K562 (cell line): ENCODE measurements around the gene DLGAP3. TPM values are rescaled to one million over a fixed set of nuclear protein-coding genes. Genes with fewer than 3 reads are reported as not detected.

Experiments used
- CBX1 ChIP-seq: sonication (generic); IDR thresholded peaks from 2 replicates; pipeline ENCODE4 v1.6.1; 2016; ENCODE audit warnings: antibody characterized with exemption, low read depth, mild to moderate bottlenecking
- CBX3 ChIP-seq, 2 experiments: IDR thresholded peaks; 1 replicate in 1 of 2; 2 replicates in 1 of 2; pipeline ENCODE4 v1.6.1; 2012; ENCODE audit warnings: inconsistent platforms in 2 of 2, low read length in 2 of 2, borderline replicate concordance in 1 of 2, control low read depth in 1 of 2
- HDAC3 ChIP-seq: fragments of 450-650 bp; IDR thresholded peaks from 2 replicates; pipeline ENCODE4 v1.6.1; 2018; ENCODE audit warnings: borderline replicate concordance, mild to moderate bottlenecking, moderate library complexity; ENCODE audit not compliant: partially characterized antibody
- PTBP1 ChIP-seq: fragments of 200-400 bp; formaldehyde crosslinking; IDR thresholded peaks from 2 replicates; pipeline ENCODE4 v1.6.1; 2017; ENCODE audit warnings: low read depth, low read length
- SMAD4 ChIP-seq: fragments of 250-450 bp; sonication (Bioruptor Pico); conservative IDR thresholded peaks from 2 replicates; pipeline ENCODE4 v1.8.0; 2021; ENCODE audit warnings: inconsistent platforms, mild to moderate bottlenecking, moderate library complexity
- TAF15 ChIP-seq: fragments of 200-400 bp; formaldehyde crosslinking; IDR thresholded peaks from 2 replicates; pipeline ENCODE4 v1.6.1; 2017; ENCODE audit warnings: mild to moderate bottlenecking, low read depth, low read length, moderate library complexity
- ZNF436 ChIP-seq: fragments of 250-450, 450-650 bp; sonication (Bioruptor Pico); formaldehyde crosslinking; IDR thresholded peaks from 2 replicates; pipeline ENCODE4 v1.7.0; 2020; ENCODE audit warnings: mild to moderate bottlenecking
- ZNF766 ChIP-seq: fragments of 200-800 bp; sonication (Bioruptor generic); conservative IDR thresholded peaks from 2 replicates; pipeline ENCODE4 v1.6.1; 2016; ENCODE audit warnings: missing genetic modification characterization, missing compliant biosample characterization
- ZNF830 ChIP-seq: fragments of 250-450 bp; sonication (Bioruptor Pico); IDR thresholded peaks from 2 replicates; pipeline ENCODE4 v1.5.0; 2021; ENCODE audit warnings: mild to moderate bottlenecking
- polyA plus RNA-seq, 8 experiments: library from polyadenylated mRNA; depleted of rRNA in 4 of 8; stranded (reverse) in 5 of 8; unstranded in 3 of 8; fragments of >200 nt; fragmentation: Nextera tagmentation in 2 of 8; fragmentation: Illumina TruSeq in 1 of 8; extraction: Ambion mirVana in 2 of 8; extraction: Trizol in 1 of 8; gene quantifications; 2 replicates each; pipeline versions ENCODE4 v1.2.1 to v1.2.3, GENCODE V29; 2011 to 2014; ENCODE audit warnings: inconsistent platforms in 1 of 8, missing spikeins in 1 of 8
- total RNA-seq, 7 experiments: library from RNA; depleted of rRNA in 6 of 7; stranded (reverse); fragments of >200 nt in 6 of 7; fragmentation: Illumina TruSeq in 2 of 7; extraction: Trizol in 2 of 7; gene quantifications; 2 replicates each; pipeline versions ENCODE4 v1.2.1 to v1.2.3, GENCODE V29; 2011 to 2021; ENCODE audit warnings: low replicate concordance in 1 of 7
- TF ChIP-seq, protein P1 (sequence below), 3 experiments: IDR thresholded peaks in 2 of 3; conservative IDR thresholded peaks in 1 of 3; 2 replicates each; pipeline ENCODE4 v1.5.1; 2011 to 2012; ENCODE audit warnings: low read length in 3 of 3, mild to moderate bottlenecking in 3 of 3, control low read depth in 2 of 3, improper control_type of control experiment in 1 of 3, inconsistent platforms in 1 of 3, low read depth in 1 of 3, mixed read lengths in 1 of 3, moderate library complexity in 1 of 3; ENCODE audit not compliant: insufficient read depth in 2 of 3
- TF ChIP-seq, protein P2 (sequence below): fragments of 200-600 bp; sonication (generic); IDR thresholded peaks from one replicate; pipeline ENCODE4 v1.6.1; 2012; ENCODE audit warnings: mild to moderate bottlenecking, low read depth, low read length, inconsistent platforms
- TF ChIP-seq, protein P3 (sequence below): sonication (generic); formaldehyde crosslinking; IDR thresholded peaks from 2 replicates; pipeline ENCODE4 v1.8.1; 2023; ENCODE audit warnings: mild to moderate bottlenecking, missing genetic modification reagents

DLGAP3 gene
- total and polyA plus RNA-seq, 9 of the 15 experiments (the other 6 are each of a cell fraction or from before 2014, with no cell fraction given): 0.01 to 0.16 (median 0.07) TPM; not detected in 6

DNA sequence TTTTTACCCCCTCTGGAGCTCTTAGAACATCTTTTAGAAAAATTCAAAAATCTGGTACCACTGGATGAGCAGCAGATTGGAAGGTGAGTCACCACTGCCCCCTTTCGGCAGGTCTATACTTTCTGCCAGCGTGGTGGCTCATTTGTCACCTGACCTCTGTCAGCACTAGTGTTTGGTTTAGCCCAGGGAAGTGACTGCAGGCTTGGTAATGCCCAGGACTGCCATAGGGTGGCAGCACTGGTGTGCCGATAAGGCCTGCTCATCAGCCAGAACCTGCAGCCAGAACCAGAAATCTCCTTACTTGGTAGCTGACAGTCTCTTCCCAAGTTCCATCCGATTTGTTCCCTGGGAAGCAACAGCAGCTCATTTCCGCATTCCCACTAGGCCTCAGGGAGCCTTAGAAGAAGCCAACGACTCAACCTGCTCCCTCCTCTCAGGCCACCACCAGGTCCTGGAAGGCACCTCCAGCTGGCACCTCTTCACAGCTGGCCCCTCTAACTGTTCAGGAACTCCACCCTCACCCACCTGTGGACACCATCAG is 76.7 kb downstream of the DLGAP3 start (continued):
- TF ChIP-seq, protein P1, sequence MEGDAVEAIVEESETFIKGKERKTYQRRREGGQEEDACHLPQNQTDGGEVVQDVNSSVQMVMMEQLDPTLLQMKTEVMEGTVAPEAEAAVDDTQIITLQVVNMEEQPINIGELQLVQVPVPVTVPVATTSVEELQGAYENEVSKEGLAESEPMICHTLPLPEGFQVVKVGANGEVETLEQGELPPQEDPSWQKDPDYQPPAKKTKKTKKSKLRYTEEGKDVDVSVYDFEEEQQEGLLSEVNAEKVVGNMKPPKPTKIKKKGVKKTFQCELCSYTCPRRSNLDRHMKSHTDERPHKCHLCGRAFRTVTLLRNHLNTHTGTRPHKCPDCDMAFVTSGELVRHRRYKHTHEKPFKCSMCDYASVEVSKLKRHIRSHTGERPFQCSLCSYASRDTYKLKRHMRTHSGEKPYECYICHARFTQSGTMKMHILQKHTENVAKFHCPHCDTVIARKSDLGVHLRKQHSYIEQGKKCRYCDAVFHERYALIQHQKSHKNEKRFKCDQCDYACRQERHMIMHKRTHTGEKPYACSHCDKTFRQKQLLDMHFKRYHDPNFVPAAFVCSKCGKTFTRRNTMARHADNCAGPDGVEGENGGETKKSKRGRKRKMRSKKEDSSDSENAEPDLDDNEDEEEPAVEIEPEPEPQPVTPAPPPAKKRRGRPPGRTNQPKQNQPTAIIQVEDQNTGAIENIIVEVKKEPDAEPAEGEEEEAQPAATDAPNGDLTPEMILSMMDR (IDR thresholded peaks at IDR 0.05 in 2 of 3, conservative IDR thresholded peaks at IDR 0.05 in 1 of 3; ENCODE audit: insufficient read depth in 2 of 3, low read depth in 1 of 3, low read length in 3 of 3): peak; percentile 98 to 100 (median 99)
- TF ChIP-seq ZNF830 (CRISPR knock-in tag) (no peak), SMAD4 (CRISPR knock-in tag) (peak; percentile 52; the same call in 1 of the 2 replicates), ZNF766 (CRISPR knock-in tag) (0 out of 2 replicates have a peak, but pooled peaks have one; percentile 51), PTBP1 (no peak), TAF15 (no peak), CBX3 (IDR thresholded peaks at IDR 0.05; ENCODE audit: borderline replicate concordance in 1 of 2, low read length in 2 of 2) (peak in 1 of 2 experiments; percentile 94; a peak in 2 of 3 replicates), HDAC3 (no peak), ZNF436 (CRISPR knock-in tag) (no peak), CBX1 (no peak)
- TF ChIP-seq, protein P2, sequence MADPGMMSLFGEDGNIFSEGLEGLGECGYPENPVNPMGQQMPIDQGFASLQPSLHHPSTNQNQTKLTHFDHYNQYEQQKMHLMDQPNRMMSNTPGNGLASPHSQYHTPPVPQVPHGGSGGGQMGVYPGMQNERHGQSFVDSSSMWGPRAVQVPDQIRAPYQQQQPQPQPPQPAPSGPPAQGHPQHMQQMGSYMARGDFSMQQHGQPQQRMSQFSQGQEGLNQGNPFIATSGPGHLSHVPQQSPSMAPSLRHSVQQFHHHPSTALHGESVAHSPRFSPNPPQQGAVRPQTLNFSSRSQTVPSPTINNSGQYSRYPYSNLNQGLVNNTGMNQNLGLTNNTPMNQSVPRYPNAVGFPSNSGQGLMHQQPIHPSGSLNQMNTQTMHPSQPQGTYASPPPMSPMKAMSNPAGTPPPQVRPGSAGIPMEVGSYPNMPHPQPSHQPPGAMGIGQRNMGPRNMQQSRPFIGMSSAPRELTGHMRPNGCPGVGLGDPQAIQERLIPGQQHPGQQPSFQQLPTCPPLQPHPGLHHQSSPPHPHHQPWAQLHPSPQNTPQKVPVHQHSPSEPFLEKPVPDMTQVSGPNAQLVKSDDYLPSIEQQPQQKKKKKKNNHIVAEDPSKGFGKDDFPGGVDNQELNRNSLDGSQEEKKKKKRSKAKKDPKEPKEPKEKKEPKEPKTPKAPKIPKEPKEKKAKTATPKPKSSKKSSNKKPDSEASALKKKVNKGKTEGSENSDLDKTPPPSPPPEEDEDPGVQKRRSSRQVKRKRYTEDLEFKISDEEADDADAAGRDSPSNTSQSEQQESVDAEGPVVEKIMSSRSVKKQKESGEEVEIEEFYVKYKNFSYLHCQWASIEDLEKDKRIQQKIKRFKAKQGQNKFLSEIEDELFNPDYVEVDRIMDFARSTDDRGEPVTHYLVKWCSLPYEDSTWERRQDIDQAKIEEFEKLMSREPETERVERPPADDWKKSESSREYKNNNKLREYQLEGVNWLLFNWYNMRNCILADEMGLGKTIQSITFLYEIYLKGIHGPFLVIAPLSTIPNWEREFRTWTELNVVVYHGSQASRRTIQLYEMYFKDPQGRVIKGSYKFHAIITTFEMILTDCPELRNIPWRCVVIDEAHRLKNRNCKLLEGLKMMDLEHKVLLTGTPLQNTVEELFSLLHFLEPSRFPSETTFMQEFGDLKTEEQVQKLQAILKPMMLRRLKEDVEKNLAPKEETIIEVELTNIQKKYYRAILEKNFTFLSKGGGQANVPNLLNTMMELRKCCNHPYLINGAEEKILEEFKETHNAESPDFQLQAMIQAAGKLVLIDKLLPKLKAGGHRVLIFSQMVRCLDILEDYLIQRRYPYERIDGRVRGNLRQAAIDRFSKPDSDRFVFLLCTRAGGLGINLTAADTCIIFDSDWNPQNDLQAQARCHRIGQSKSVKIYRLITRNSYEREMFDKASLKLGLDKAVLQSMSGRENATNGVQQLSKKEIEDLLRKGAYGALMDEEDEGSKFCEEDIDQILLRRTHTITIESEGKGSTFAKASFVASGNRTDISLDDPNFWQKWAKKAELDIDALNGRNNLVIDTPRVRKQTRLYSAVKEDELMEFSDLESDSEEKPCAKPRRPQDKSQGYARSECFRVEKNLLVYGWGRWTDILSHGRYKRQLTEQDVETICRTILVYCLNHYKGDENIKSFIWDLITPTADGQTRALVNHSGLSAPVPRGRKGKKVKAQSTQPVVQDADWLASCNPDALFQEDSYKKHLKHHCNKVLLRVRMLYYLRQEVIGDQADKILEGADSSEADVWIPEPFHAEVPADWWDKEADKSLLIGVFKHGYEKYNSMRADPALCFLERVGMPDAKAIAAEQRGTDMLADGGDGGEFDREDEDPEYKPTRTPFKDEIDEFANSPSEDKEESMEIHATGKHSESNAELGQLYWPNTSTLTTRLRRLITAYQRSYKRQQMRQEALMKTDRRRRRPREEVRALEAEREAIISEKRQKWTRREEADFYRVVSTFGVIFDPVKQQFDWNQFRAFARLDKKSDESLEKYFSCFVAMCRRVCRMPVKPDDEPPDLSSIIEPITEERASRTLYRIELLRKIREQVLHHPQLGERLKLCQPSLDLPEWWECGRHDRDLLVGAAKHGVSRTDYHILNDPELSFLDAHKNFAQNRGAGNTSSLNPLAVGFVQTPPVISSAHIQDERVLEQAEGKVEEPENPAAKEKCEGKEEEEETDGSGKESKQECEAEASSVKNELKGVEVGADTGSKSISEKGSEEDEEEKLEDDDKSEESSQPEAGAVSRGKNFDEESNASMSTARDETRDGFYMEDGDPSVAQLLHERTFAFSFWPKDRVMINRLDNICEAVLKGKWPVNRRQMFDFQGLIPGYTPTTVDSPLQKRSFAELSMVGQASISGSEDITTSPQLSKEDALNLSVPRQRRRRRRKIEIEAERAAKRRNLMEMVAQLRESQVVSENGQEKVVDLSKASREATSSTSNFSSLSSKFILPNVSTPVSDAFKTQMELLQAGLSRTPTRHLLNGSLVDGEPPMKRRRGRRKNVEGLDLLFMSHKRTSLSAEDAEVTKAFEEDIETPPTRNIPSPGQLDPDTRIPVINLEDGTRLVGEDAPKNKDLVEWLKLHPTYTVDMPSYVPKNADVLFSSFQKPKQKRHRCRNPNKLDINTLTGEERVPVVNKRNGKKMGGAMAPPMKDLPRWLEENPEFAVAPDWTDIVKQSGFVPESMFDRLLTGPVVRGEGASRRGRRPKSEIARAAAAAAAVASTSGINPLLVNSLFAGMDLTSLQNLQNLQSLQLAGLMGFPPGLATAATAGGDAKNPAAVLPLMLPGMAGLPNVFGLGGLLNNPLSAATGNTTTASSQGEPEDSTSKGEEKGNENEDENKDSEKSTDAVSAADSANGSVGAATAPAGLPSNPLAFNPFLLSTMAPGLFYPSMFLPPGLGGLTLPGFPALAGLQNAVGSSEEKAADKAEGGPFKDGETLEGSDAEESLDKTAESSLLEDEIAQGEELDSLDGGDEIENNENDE: no peak
- TF ChIP-seq, protein P3, sequence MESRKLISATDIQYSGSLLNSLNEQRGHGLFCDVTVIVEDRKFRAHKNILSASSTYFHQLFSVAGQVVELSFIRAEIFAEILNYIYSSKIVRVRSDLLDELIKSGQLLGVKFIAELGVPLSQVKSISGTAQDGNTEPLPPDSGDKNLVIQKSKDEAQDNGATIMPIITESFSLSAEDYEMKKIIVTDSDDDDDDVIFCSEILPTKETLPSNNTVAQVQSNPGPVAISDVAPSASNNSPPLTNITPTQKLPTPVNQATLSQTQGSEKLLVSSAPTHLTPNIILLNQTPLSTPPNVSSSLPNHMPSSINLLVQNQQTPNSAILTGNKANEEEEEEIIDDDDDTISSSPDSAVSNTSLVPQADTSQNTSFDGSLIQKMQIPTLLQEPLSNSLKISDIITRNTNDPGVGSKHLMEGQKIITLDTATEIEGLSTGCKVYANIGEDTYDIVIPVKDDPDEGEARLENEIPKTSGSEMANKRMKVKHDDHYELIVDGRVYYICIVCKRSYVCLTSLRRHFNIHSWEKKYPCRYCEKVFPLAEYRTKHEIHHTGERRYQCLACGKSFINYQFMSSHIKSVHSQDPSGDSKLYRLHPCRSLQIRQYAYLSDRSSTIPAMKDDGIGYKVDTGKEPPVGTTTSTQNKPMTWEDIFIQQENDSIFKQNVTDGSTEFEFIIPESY (CRISPR knock-in tag): peak; percentile 63
